ENCODE data around the gene LPCAT1. TPM values are rescaled to one million over a fixed set of nuclear protein-coding genes. Genes with fewer than 3 reads are reported as not detected.

LPCAT1 gene
- total RNA-seq, 1 donor from 2014 or later: 11.0 TPM

DNA sequence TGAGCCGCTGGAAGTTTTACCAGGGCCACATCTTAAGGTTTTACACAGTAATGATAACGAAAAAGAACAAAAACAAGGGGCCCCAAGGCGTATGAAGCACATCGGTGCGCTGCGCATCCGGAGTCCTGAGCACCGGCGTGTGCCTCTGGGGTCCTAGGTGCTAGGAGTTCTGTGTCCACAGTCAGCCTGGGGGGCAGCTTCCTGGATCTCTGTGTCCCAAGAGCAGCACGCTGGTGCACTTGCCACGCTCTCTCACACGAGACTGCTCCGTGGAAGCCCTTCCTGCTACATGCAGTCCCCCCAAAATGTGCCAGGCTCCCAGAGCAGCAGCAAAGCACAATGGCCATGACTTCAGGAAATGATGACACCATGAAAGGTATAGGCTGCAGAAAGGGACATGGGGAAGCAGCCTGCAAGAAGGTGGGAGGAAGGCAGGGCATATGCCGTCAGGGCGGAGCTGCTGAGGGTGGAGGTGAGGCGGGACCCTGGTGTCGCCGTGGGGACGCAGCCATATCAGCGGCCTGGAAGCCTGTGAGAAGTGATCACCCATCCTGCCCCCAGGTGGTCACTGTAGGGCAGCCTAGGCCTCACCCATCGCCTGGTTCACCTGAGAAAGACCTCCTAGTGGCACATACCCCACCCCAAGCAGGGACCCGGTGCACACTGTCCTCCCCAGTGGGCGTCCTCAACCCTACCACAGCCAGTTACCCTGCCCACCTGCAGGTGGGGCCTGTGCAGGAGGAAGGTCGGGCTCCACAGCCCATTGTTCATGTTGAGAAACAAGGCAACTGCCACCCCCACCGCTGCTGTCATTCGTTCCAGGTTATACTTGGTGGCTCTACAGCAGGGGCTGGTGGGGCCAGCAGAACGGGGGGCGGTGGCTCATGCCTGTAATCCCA, 54.9 kb downstream of the LPCAT1 start:
- Histone ChIP-seq H3K27ac (replicated peaks) (no peak overlapping the region), H3K4me1 (no peaks in the 10 kb centered on the region), H3K36me3 (peaks cover 39% of the 10 kb centered on the region), H3K9me3 (replicated peaks) (no peaks in the 10 kb centered on the region), H3K27me3 (ENCODE audit: low read depth) (no peaks in the 10 kb centered on the region), H3K4me3 (no peak overlapping the region)
- intact Hi-C loops (cut with micrococcal nuclease): no loop called here
- DNase-seq: no peak
- TF ChIP-seq, protein P1, sequence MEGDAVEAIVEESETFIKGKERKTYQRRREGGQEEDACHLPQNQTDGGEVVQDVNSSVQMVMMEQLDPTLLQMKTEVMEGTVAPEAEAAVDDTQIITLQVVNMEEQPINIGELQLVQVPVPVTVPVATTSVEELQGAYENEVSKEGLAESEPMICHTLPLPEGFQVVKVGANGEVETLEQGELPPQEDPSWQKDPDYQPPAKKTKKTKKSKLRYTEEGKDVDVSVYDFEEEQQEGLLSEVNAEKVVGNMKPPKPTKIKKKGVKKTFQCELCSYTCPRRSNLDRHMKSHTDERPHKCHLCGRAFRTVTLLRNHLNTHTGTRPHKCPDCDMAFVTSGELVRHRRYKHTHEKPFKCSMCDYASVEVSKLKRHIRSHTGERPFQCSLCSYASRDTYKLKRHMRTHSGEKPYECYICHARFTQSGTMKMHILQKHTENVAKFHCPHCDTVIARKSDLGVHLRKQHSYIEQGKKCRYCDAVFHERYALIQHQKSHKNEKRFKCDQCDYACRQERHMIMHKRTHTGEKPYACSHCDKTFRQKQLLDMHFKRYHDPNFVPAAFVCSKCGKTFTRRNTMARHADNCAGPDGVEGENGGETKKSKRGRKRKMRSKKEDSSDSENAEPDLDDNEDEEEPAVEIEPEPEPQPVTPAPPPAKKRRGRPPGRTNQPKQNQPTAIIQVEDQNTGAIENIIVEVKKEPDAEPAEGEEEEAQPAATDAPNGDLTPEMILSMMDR (IDR thresholded peaks at IDR 0.05; ENCODE audit: borderline replicate concordance): no peak

DNA sequence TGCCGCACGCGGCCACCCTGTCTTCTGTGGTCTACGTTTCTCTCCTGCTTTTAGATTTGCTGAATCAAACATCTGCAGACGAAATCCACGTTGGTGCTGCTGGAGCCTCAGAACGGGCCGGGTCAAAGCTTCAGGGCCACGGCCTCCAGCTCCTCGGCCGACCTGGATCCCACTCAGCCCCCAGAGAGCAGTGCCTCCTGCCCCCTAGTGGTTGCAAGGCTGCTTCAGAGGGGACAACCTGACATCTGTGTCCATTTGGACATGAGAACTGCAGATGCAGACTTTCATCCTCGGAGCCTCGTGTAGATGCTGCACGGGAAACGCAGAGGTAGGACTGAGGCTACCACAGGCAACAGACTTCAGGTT, 55.5 kb downstream of the LPCAT1 start:
- Histone ChIP-seq H3K4me1 (no peaks in the 10 kb centered on the region), H3K27ac (replicated peaks) (no peak overlapping the region), H3K27me3 (ENCODE audit: low read depth) (no peaks in the 10 kb centered on the region), H3K36me3 (peaks cover 42% of the 10 kb centered on the region), H3K9me3 (replicated peaks) (no peaks in the 10 kb centered on the region), H3K4me3 (no peak overlapping the region)
- intact Hi-C loops (cut with micrococcal nuclease): no loop called here
- no peak for DNase-seq
- TF ChIP-seq, protein P1 (IDR thresholded peaks at IDR 0.05; ENCODE audit: borderline replicate concordance): peak; percentile 60

DNA sequence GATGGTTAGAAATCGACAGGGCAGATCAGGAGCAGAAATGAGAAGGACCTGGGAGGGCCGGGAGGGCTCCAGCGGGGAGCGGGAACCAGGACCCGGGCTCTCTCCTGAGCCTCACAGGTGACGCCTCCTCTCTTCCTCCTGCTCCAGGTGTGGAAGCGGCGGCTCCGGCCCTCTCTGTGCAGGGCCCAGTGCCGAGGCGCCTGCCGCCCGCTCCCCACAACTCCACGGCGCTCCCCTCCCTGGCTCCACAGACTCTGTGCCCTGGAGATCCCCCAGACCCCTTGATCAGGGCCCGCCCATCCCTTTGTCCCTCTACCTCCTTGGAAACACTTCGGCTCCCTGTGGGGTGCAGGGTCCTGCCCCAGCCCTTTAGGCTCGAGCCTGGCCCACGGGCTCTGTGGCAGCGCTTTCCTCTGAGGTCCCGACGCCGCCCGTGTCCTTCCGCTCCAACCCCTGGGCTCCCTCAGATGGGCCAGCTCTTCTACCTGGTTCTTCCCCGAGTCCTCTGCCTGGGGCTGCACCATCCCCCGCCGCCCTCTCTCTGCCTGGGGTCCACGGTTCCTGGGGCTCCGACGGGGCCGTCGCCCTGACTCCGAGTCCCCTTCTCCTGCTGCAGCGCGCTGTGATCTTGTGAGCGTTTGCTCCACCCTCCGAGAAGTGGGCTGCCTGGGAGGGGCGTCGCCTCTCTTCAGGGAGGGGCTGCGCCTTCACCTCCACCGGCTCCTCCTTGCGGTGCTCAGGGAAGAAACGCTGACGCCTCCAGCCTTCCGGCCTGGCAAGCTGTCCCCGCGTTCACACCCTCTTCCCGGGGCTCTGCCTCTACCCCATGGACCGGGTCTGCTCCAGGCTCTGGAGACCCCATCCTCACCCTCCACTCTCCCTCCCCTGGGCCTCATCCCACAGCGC, 56.2 kb downstream of the LPCAT1 start:
- Histone ChIP-seq H3K4me1 (no peaks in the 10 kb centered on the region), H3K36me3 (peaks cover 45% of the 10 kb centered on the region), H3K4me3 (no peak overlapping the region), H3K27ac (replicated peaks) (no peak overlapping the region), H3K9me3 (replicated peaks) (no peaks in the 10 kb centered on the region), H3K27me3 (ENCODE audit: low read depth) (no peaks in the 10 kb centered on the region)
- TF ChIP-seq, protein P1 (IDR thresholded peaks at IDR 0.05; ENCODE audit: borderline replicate concordance): no peak
- intact Hi-C loops (cut with micrococcal nuclease): no loop called here
- DNase-seq: no peak

DNA sequence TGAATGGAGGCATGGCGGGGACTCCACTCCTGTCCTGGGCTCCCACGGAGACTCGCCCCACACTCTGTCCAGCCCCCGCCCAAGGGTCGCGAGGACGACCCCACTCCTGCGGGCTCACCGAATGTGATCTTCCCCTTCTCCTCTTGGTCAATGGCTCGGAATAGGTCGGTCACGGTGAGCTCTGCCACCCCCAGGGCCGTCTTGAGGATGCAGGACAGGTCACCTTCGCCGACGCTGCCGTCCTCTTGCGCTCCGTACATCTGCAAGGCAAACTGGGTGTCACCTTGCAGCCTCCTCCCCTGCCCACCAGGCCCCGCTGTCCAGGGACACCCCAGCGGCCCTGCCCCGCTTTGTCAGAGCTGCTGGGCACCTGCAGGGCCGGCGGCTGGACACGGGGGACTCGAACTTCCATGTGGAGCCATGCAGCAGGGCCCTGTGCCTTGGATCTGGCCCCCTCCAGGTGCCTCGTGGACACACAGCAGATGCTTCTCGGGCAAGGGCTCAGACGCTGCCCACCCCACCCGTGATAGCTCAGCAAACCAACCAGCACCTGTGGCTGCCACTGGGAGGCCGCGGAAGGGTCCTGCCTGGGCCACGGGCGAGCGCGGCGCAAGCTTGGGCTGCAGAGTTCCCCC, 57.0 kb downstream of the LPCAT1 start:
- TF ChIP-seq, protein P1 (IDR thresholded peaks at IDR 0.05; ENCODE audit: borderline replicate concordance): no peak
- H3K27ac ChIP-seq (replicated peaks): no peak overlapping the region
- no peaks in the 10 kb centered on the region for H3K4me1 ChIP-seq
- H3K4me3 ChIP-seq: no peak overlapping the region
- no peaks in the 10 kb centered on the region for H3K27me3 ChIP-seq (ENCODE audit: low read depth)
- no peak for DNase-seq
- intact Hi-C loops (cut with micrococcal nuclease): no loop called here
- H3K36me3 ChIP-seq: peaks cover 54% of the 10 kb centered on the region
- no peaks in the 10 kb centered on the region for H3K9me3 ChIP-seq (replicated peaks)

DNA sequence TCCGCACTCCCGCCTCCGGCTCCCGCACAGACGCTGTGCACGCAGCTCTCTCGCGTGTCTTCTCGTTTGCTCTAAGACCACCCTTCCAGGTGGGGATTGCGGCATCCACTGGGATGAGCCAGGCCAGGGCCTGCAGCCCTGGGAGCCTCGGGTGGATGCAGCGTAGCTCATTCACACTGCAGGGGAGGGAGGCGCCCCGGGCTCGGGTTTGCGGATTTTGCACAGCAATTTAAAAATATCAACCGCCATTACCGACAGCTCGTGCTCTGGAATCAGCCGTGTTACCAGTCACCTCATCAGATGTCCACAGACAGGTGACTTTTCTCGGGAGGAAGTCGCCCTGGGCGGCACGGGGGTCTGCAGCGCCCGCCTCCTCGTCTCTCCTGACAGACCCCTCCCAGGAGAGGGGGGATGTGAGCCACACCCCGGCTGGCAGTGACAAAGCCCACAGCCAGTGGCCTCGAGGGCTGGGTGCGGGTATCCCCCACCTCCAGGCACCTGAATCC, 57.7 kb downstream of the LPCAT1 start:
- Histone ChIP-seq H3K27ac (replicated peaks) (no peak overlapping the region), H3K27me3 (ENCODE audit: low read depth) (no peaks in the 10 kb centered on the region), H3K4me1 (no peaks in the 10 kb centered on the region), H3K36me3 (peaks cover 61% of the 10 kb centered on the region), H3K4me3 (no peak overlapping the region), H3K9me3 (replicated peaks) (no peaks in the 10 kb centered on the region)
- intact Hi-C loops (cut with micrococcal nuclease): no loop called here
- TF ChIP-seq, protein P1 (IDR thresholded peaks at IDR 0.05; ENCODE audit: borderline replicate concordance): no peak
- no peak for DNase-seq
